Neural cell (in vitro differentiated cells): ENCODE results near the gene ZNF619. TPM values are rescaled to one million over a fixed set of nuclear protein-coding genes. Genes with fewer than 3 reads are reported as not detected.

Experiments
- H2AFZ ChIP-seq: fragments of 200-600, 300-800 bp; sonication (generic), shearing (Covaris generic); 2 replicates; pipeline ENCODE4 v1.6.0; 2014; ENCODE audit warnings: low read depth, mild to moderate bottlenecking, antibody characterized with exemption, low read length, moderate library complexity
- H3F3A ChIP-seq: fragments of 200-600 bp; shearing (Covaris generic); 2 replicates; pipeline ENCODE4 v1.6.1; 2016; ENCODE audit warnings: mild to moderate bottlenecking, moderate library complexity, mixed read lengths, antibody characterized with exemption, low read length; ENCODE audit not compliant: insufficient read depth, poor library complexity, severe bottlenecking
- H3K27ac ChIP-seq: fragments of 200-600, 300-800 bp; sonication (generic), shearing (Covaris generic); 2 replicates; pipeline ENCODE4 v1.5.1; 2014; ENCODE audit warnings: mild to moderate bottlenecking, low read length, moderate library complexity
- H3K27me3 ChIP-seq: fragments of 300-800, 200-600 bp; sonication (generic), shearing (Covaris generic); 2 replicates; pipeline ENCODE4 v1.6.0; 2014; ENCODE audit warnings: mild to moderate bottlenecking, low read depth, low read length, moderate library complexity; ENCODE audit not compliant: insufficient read depth
- H3K36me3 ChIP-seq: fragments of 300-800, 200-600 bp; sonication (generic), shearing (Covaris generic); 2 replicates; pipeline ENCODE4 v1.5.1; 2014; ENCODE audit warnings: mild to moderate bottlenecking, antibody characterized with exemption, low read length, moderate library complexity; ENCODE audit not compliant: insufficient read depth
- H3K4me2 ChIP-seq: fragments of 300-800, 200-600 bp; sonication (generic), shearing (Covaris generic); 2 replicates; pipeline ENCODE4 v1.6.0; 2014; ENCODE audit warnings: mild to moderate bottlenecking, low read length
- H3K4me3 ChIP-seq: fragments of 300-800, 200-600 bp; sonication (generic), shearing (Covaris generic); 2 replicates; pipeline ENCODE4 v1.5.1; 2014; ENCODE audit warnings: mild to moderate bottlenecking, low read length, moderate library complexity
- H3K79me2 ChIP-seq: fragments of 200-600 bp; shearing (Covaris generic); replicated peaks from 2 replicates; pipeline ENCODE4 v1.6.0; 2014; ENCODE audit warnings: mild to moderate bottlenecking, low read length, moderate library complexity; ENCODE audit not compliant: insufficient read depth
- H3K9ac ChIP-seq: fragments of 300-800, 200-600 bp; sonication (generic), shearing (Covaris generic); 2 replicates; pipeline ENCODE4 v1.6.1; 2016; ENCODE audit warnings: mild to moderate bottlenecking, low read length, mixed read lengths
- H3K9me2 ChIP-seq: fragments of 200-600 bp; shearing (Covaris generic); 2 replicates; pipeline ENCODE4 v1.6.1; 2016; ENCODE audit warnings: mild to moderate bottlenecking, low read length, mixed read lengths; ENCODE audit not compliant: insufficient read depth
- H3K9me3 ChIP-seq: fragments of 200-600, 300-800 bp; sonication (generic), shearing (Covaris generic); 2 replicates; pipeline ENCODE4 v1.6.1; 2016; ENCODE audit warnings: mild to moderate bottlenecking, mixed run types, low read length, moderate library complexity, mixed read lengths
- H4K20me1 ChIP-seq: fragments of 200-600 bp; shearing (Covaris generic); 2 replicates; pipeline ENCODE4 v1.6.1; 2016; ENCODE audit warnings: mild to moderate bottlenecking, mixed run types; ENCODE audit not compliant: insufficient read depth
- CTCF ChIP-seq: fragments of 450-650 bp; IDR thresholded peaks from 2 replicates; pipeline ENCODE4 v1.5.1; 2014; ENCODE audit warnings: antibody characterized with exemption, mild to moderate bottlenecking, moderate library complexity; ENCODE audit not compliant: poor library complexity, severe bottlenecking
- EP300 ChIP-seq: fragments of 450-650 bp; conservative IDR thresholded peaks from 2 replicates; pipeline ENCODE4 v1.6.1; 2014; ENCODE audit warnings: antibody characterized with exemption, mild to moderate bottlenecking, moderate library complexity; ENCODE audit not compliant: poor library complexity, severe bottlenecking
- EZH2 ChIP-seq: fragments of 200-600, 300-800 bp; shearing (Covaris generic), sonication (generic); IDR thresholded peaks from 2 replicates; pipeline ENCODE4 v1.6.1; 2014; ENCODE audit warnings: antibody characterized with exemption, low read length, borderline replicate concordance, mild to moderate bottlenecking; ENCODE audit not compliant: insufficient read depth, poor library complexity, severe bottlenecking
- MXI1 ChIP-seq: fragments of 450-650 bp; conservative IDR thresholded peaks from 2 replicates; pipeline ENCODE4 v1.6.1; 2014; ENCODE audit warnings: antibody characterized with exemption, mild to moderate bottlenecking; ENCODE audit not compliant: poor library complexity, severe bottlenecking
- POLR2AphosphoS5 ChIP-seq: IDR thresholded peaks from 2 replicates; pipeline ENCODE4 v1.6.1; 2012
- RAD21 ChIP-seq: fragments of 450-650 bp; conservative IDR thresholded peaks from 2 replicates; pipeline ENCODE4 v1.6.1; 2014; ENCODE audit warnings: antibody characterized with exemption, mild to moderate bottlenecking, moderate library complexity
- REST ChIP-seq: IDR thresholded peaks from 2 replicates; pipeline ENCODE4 v1.6.1; 2012; ENCODE audit warnings: borderline replicate concordance
- SMC3 ChIP-seq: fragments of 450-650 bp; conservative IDR thresholded peaks from 2 replicates; pipeline ENCODE4 v1.6.1; 2014; ENCODE audit warnings: antibody characterized with exemption, mild to moderate bottlenecking, moderate library complexity; ENCODE audit not compliant: poor library complexity
- TAF1 ChIP-seq: IDR thresholded peaks from 2 replicates; pipeline ENCODE4 v1.6.1; 2012; ENCODE audit warnings: low read depth
- polyA plus RNA-seq: library from polyadenylated mRNA; depleted of rRNA; stranded (reverse); fragments of >200 nt; gene quantifications from 2 replicates; pipeline ENCODE4 v1.2.3, GENCODE V29; 2014

The ZNF619 gene
- polyA plus RNA-seq, 1 donor from 2014 or later, result 0.33 TPM

GRCh38 chr3:40477666-40478065, 744 bp downstream of the ZNF619 start:
- H3K9me3 ChIP-seq, result no peaks in the 10 kb centered on the region
- H2AFZ ChIP-seq, result no peak overlapping the region
- no peaks in the 10 kb centered on the region for H3K36me3 ChIP-seq
- H3K9me2 ChIP-seq, result no peaks in the 10 kb centered on the region
- no peaks in the 10 kb centered on the region for H3F3A ChIP-seq
- TF ChIP-seq RAD21 (no peak), TAF1 (no peak), EZH2 (no peak), MXI1 (no peak), SMC3 (no peak), CTCF (no peak)
- H3K9ac ChIP-seq, result peak overlapping the region; percentile 21
- H3K4me3 ChIP-seq, result peak overlapping the region; percentile 60
- no peaks in the 10 kb centered on the region for H3K79me2 ChIP-seq
- H3K27ac ChIP-seq, result no peak overlapping the region
- H4K20me1 ChIP-seq, result no peaks in the 10 kb centered on the region
- no peaks in the 10 kb centered on the region for H3K27me3 ChIP-seq
- H3K4me2 ChIP-seq, result no peak overlapping the region

GRCh38 chr3:40487172-40487571, 10.2 kb downstream of the ZNF619 start:
- H3K27me3 ChIP-seq, result no peaks in the 10 kb centered on the region
- no peaks in the 10 kb centered on the region for H3K9me3 ChIP-seq
- no peak overlapping the region for H3K9ac ChIP-seq
- H4K20me1 ChIP-seq, result no peaks in the 10 kb centered on the region
- no peaks in the 10 kb centered on the region for H3F3A ChIP-seq
- H3K79me2 ChIP-seq, result no peaks in the 10 kb centered on the region
- TF ChIP-seq EP300 (no peak), EZH2 (no peak), POLR2AphosphoS5 (no peak), RAD21 (no peak), SMC3 (no peak), TAF1 (no peak), CTCF (no peak), REST (no peak), MXI1 (no peak)
- no peak overlapping the region for H2AFZ ChIP-seq
- H3K4me3 ChIP-seq, result no peak overlapping the region
- H3K4me2 ChIP-seq, result no peak overlapping the region
- no peaks in the 10 kb centered on the region for H3K36me3 ChIP-seq
- no peaks in the 10 kb centered on the region for H3K9me2 ChIP-seq
- no peak overlapping the region for H3K27ac ChIP-seq
